DOHH2 (cell line): ENCODE measurements around the gene PEMT.

Source experiments
- H3F3A ChIP-seq: fragments of 200-600 bp; sonication (generic), shearing (Covaris generic); 2 replicates; pipeline ENCODE4 v1.6.0; 2016; ENCODE audit warnings: antibody characterized with exemption, mild to moderate bottlenecking; ENCODE audit not compliant: control insufficient read depth, insufficient read depth
- H3K27ac ChIP-seq: fragments of 200-600 bp; sonication (generic); 2 replicates; pipeline ENCODE4 v1.5.1; 2014; ENCODE audit warnings: low read depth, mild to moderate bottlenecking, low read length, moderate library complexity
- H3K27me3 ChIP-seq: fragments of 200-600 bp; sonication (generic); 2 replicates; pipeline ENCODE4 v1.6.1; 2014; ENCODE audit warnings: mild to moderate bottlenecking, low read length, mixed read lengths; ENCODE audit not compliant: control insufficient read depth
- H3K36me3 ChIP-seq: fragments of 200-600 bp; sonication (generic); 2 replicates; pipeline ENCODE4 v1.6.1; 2014; ENCODE audit warnings: mild to moderate bottlenecking, low read length, moderate library complexity, mixed read lengths; ENCODE audit not compliant: control insufficient read depth
- H3K4me1 ChIP-seq: fragments of 200-600 bp; sonication (generic); 2 replicates; pipeline ENCODE4 v1.6.1; 2014; ENCODE audit warnings: mild to moderate bottlenecking, low read length, mixed read lengths; ENCODE audit not compliant: control insufficient read depth
- H3K4me2 ChIP-seq: fragments of 200-600 bp; sonication (generic); 2 replicates; pipeline ENCODE4 v1.6.0; 2014; ENCODE audit warnings: mild to moderate bottlenecking, low read length, moderate library complexity
- H3K4me3 ChIP-seq: fragments of 200-600 bp; sonication (generic); 2 replicates; pipeline ENCODE4 v1.5.1; 2014; ENCODE audit warnings: mild to moderate bottlenecking, low read length, mixed read lengths
- H3K79me2 ChIP-seq: fragments of 200-600 bp; sonication (generic); 2 replicates; pipeline ENCODE4 v1.6.1; 2014; ENCODE audit warnings: mild to moderate bottlenecking, low read length, mixed read lengths; ENCODE audit not compliant: control insufficient read depth
- H3K9me2 ChIP-seq: fragments of 200-600 bp; sonication (generic); replicated peaks from 2 replicates; pipeline ENCODE4 v1.6.1; 2014; ENCODE audit warnings: mild to moderate bottlenecking, low read length, mixed read lengths; ENCODE audit not compliant: control insufficient read depth
- H3K9me3 ChIP-seq: fragments of 200-600 bp; sonication (generic); 2 replicates; pipeline ENCODE4 v1.6.1; 2014; ENCODE audit warnings: antibody characterized with exemption, low read length, mixed read lengths; ENCODE audit not compliant: control insufficient read depth, insufficient read depth
- H4K20me1 ChIP-seq: fragments of 200-600 bp; sonication (generic); 2 replicates; pipeline ENCODE4 v1.6.0; 2014; ENCODE audit warnings: low read depth, mild to moderate bottlenecking, antibody characterized with exemption, low read length, moderate library complexity; ENCODE audit not compliant: control insufficient read depth, insufficient read depth
- CTCF ChIP-seq: fragments of 200-600 bp; sonication (generic); IDR thresholded peaks from one replicate; pipeline ENCODE4 v1.5.1; 2014; ENCODE audit warnings: antibody characterized with exemption, mild to moderate bottlenecking, low read depth, low read length; ENCODE audit not compliant: poor library complexity, severe bottlenecking
- EZH2phosphoT487 ChIP-seq: fragments of 200-600 bp; sonication (generic); IDR thresholded peaks from 2 replicates; pipeline ENCODE4 v1.6.1; 2017; ENCODE audit warnings: borderline replicate concordance, mild to moderate bottlenecking, antibody characterized with exemption, low read length, moderate library complexity, mixed read lengths

PEMT gene

GRCh38 chr17:17523731-17524490 lies 67.6 kb downstream of the PEMT start:
- Histone ChIP-seq H4K20me1 (no peaks in the 10 kb centered on the region; the same call in 1 of the 2 replicates), H3K27me3 (no peaks in the 10 kb centered on the region), H3K9me3 (no peaks in the 10 kb centered on the region), H3K36me3 (no peaks in the 10 kb centered on the region), H3K4me3 (no peak overlapping the region), H3K4me2 (no peak overlapping the region), H3K9me2 (no peaks in the 10 kb centered on the region), H3K27ac (no peak overlapping the region), H3F3A (no peaks in the 10 kb centered on the region), H3K4me1 (no peaks in the 10 kb centered on the region), H3K79me2 (no peaks in the 10 kb centered on the region)
- TF ChIP-seq EZH2phosphoT487 (no peak), CTCF (no peak)

GRCh38 chr17:17523001-17523730 lies 68.3 kb downstream of the PEMT start:
- TF ChIP-seq CTCF (no peak), EZH2phosphoT487 (no peak)
- no peaks in the 10 kb centered on the region for H4K20me1 ChIP-seq
- H3K27me3 ChIP-seq = no peaks in the 10 kb centered on the region
- H3K9me2 ChIP-seq = no peaks in the 10 kb centered on the region
- no peaks in the 10 kb centered on the region for H3K4me1 ChIP-seq
- H3K4me3 ChIP-seq = no peak overlapping the region
- no peaks in the 10 kb centered on the region for H3K36me3 ChIP-seq
- no peaks in the 10 kb centered on the region for H3F3A ChIP-seq
- no peak overlapping the region for H3K27ac ChIP-seq
- H3K79me2 ChIP-seq = no peaks in the 10 kb centered on the region
- H3K9me3 ChIP-seq = no peaks in the 10 kb centered on the region
- H3K4me2 ChIP-seq = no peak overlapping the region

- H3K27ac ChIP-seq = no peak overlapping the region
- no peaks in the 10 kb centered on the region for H4K20me1 ChIP-seq
These were observed 70.8 kb downstream of the PEMT start for GRCh38 chr17:17520599-17521232.

More at GRCh38 chr17:17520599-17521232, 70.8 kb downstream of the PEMT start:
- H3K36me3 ChIP-seq = no peaks in the 10 kb centered on the region
- H3K79me2 ChIP-seq = no peaks in the 10 kb centered on the region
- TF ChIP-seq EZH2phosphoT487 = no peak
- TF ChIP-seq CTCF = no peak
- H3K4me2 ChIP-seq = no peak overlapping the region
- H3K9me3 ChIP-seq = no peaks in the 10 kb centered on the region
- H3K4me3 ChIP-seq = no peak overlapping the region
- H3K27me3 ChIP-seq = no peaks in the 10 kb centered on the region
- H3F3A ChIP-seq = no peaks in the 10 kb centered on the region
- no peaks in the 10 kb centered on the region for H3K9me2 ChIP-seq
- no peaks in the 10 kb centered on the region for H3K4me1 ChIP-seq
